HCT116 (cell line): ENCODE measurements around the gene MRPS35.

Source experiments
- ATF3 ChIP-seq: IDR thresholded peaks from 2 replicates; pipeline ENCODE4 v1.6.1; 2012
- CTCF ChIP-seq, 3 experiments: fragments of 200-600 bp in 1 of 3; sonication (generic) in 1 of 3; IDR thresholded peaks in 2 of 3; conservative IDR thresholded peaks in 1 of 3; 2 replicates each; pipeline ENCODE4 v1.5.1; 2012 to 2017; ENCODE audit warnings: low read depth in 2 of 3, low read length in 2 of 3, antibody characterized with exemption in 1 of 3, borderline replicate concordance in 1 of 3, control low read depth in 1 of 3, mild to moderate bottlenecking in 1 of 3, mixed read lengths in 1 of 3, mixed run types in 1 of 3, moderate library complexity in 1 of 3; ENCODE audit not compliant: insufficient read depth in 1 of 3
- EZH2 ChIP-seq: fragments of 200-600 bp; sonication (generic); IDR thresholded peaks from 2 replicates; pipeline ENCODE4 v1.6.1; 2017; ENCODE audit warnings: antibody characterized with exemption, mixed run types
- MAX ChIP-seq: IDR thresholded peaks from 2 replicates; pipeline ENCODE4 v1.6.1; 2012
- POLR2A ChIP-seq: IDR thresholded peaks from 2 replicates; pipeline ENCODE4 v1.7.0; 2011; ENCODE audit warnings: borderline replicate concordance; ENCODE audit not compliant: insufficient read depth, insufficient read length; ENCODE audit errors: extremely low read depth
- POLR2AphosphoS5 ChIP-seq: IDR thresholded peaks from 2 replicates; pipeline ENCODE4 v1.6.1; 2011; ENCODE audit warnings: mild to moderate bottlenecking, low read depth, low read length, moderate library complexity
- RAD21 ChIP-seq: IDR thresholded peaks from 2 replicates; pipeline ENCODE4 v1.6.1; 2012; ENCODE audit warnings: low read depth, mild to moderate bottlenecking
- SP1 ChIP-seq: IDR thresholded peaks from 2 replicates; pipeline ENCODE4 v1.6.1; 2012; ENCODE audit warnings: low read depth
- SRF ChIP-seq: IDR thresholded peaks from 2 replicates; pipeline ENCODE4 v1.6.1; 2012; ENCODE audit warnings: low read depth
- ZBTB33 ChIP-seq: IDR thresholded peaks from 2 replicates; pipeline ENCODE4 v1.6.1; 2011; ENCODE audit warnings: mild to moderate bottlenecking, low read length, moderate library complexity; ENCODE audit not compliant: insufficient replicate concordance; ENCODE audit errors: extremely low read depth
- ZFX ChIP-seq: fragments of 450-650 bp; IDR thresholded peaks from 2 replicates; pipeline ENCODE4 v1.6.1; 2017
- ZNF274 ChIP-seq: fragments of 200-500 bp; sonication (Bioruptor generic); IDR thresholded peaks from 2 replicates; pipeline ENCODE4 v1.6.1; 2014; ENCODE audit warnings: mild to moderate bottlenecking, low read depth, low read length, inconsistent platforms

- TF ChIP-seq POLR2AphosphoS5 = no peak
- no peak for TF ChIP-seq CTCF (IDR thresholded peaks at IDR 0.05 in 2 of 3, conservative IDR thresholded peaks at IDR 0.05 in 1 of 3; ENCODE audit: borderline replicate concordance in 1 of 3, insufficient read depth in 1 of 3, low read depth in 2 of 3, low read length in 2 of 3)
- no peak for TF ChIP-seq ZBTB33
- TF ChIP-seq ATF3 = no peak
- TF ChIP-seq POLR2A = no peak
- TF ChIP-seq ZFX = no peak
- TF ChIP-seq ZNF274 = no peak
- TF ChIP-seq EZH2 = no peak
- no peak for TF ChIP-seq MAX
- no peak for TF ChIP-seq SRF
- no peak for TF ChIP-seq RAD21
- no peak for TF ChIP-seq SP1
Measured at GRCh38 chr12:27711967-27712366, 1.3 kb downstream of the MRPS35 start.
